GM12878 (cell line): ENCODE data around the gene GUCA2A. TPM values are rescaled to one million over a fixed set of nuclear protein-coding genes. Genes with fewer than 3 reads are reported as not detected.

Experiments
- CBFB ChIP-seq: IDR thresholded peaks from 2 replicates; pipeline ENCODE4 v1.6.1; 2016; ENCODE audit warnings: antibody characterized with exemption, low read depth
- DPF2 ChIP-seq: fragments of 450-650 bp; IDR thresholded peaks from 2 replicates; pipeline ENCODE4 v1.6.1; 2017; ENCODE audit warnings: mild to moderate bottlenecking
- GABPA ChIP-seq: IDR thresholded peaks from 2 replicates; pipeline ENCODE4 v1.6.1; 2014; ENCODE audit warnings: antibody characterized with exemption, low read depth, mild to moderate bottlenecking, inconsistent platforms
- MYC ChIP-seq: IDR thresholded peaks from 2 replicates; pipeline ENCODE4 v1.6.1; 2011; ENCODE audit warnings: mild to moderate bottlenecking, low read length, moderate library complexity, inconsistent platforms; ENCODE audit not compliant: insufficient read depth, insufficient replicate concordance, insufficient read length, severe bottlenecking
- NFIC ChIP-seq: IDR thresholded peaks from 2 replicates; pipeline ENCODE4 v1.6.1; 2012; ENCODE audit warnings: low read depth, mild to moderate bottlenecking, inconsistent platforms, low read length, moderate library complexity
- RCOR1 ChIP-seq: conservative IDR thresholded peaks from 2 replicates; pipeline ENCODE4 v1.6.1; 2012; ENCODE audit warnings: low read depth, low read length, improper control_type of control experiment
- STAT1 ChIP-seq: fragments of 450-650 bp; conservative IDR thresholded peaks from 2 replicates; pipeline ENCODE4 v1.6.1; 2014; ENCODE audit warnings: antibody characterized with exemption, mild to moderate bottlenecking
- polyA plus RNA-seq, 11 experiments: library from polyadenylated mRNA; depleted of rRNA in 4 of 11; unstranded in 6 of 11; stranded (reverse) in 5 of 11; fragments of >200 nt; fragmentation: Nextera tagmentation in 4 of 11; fragmentation: Illumina TruSeq in 1 of 11; extraction: Ambion mirVana in 4 of 11; extraction: Trizol in 1 of 11; gene quantifications; 1 replicate in 1 of 11; 2 replicates in 10 of 11; pipeline versions ENCODE4 v1.2.1 to v1.2.3, GENCODE V29; 2011 to 2016; ENCODE audit warnings: inconsistent platforms in 2 of 11, missing spikeins in 2 of 11, low read depth in 1 of 11
- total RNA-seq, 4 experiments: library from RNA; depleted of rRNA in 3 of 4; stranded (reverse); fragments of >200 nt in 3 of 4; fragmentation: Illumina TruSeq in 1 of 4; extraction: Trizol in 1 of 4; gene quantifications; 2 replicates each; pipeline versions ENCODE4 v1.2.1 to v1.2.3, GENCODE V29; 2013 to 2021
- TF ChIP-seq, protein P1 (sequence below): fragments of 450-650 bp; IDR thresholded peaks from 2 replicates; pipeline ENCODE4 v1.6.1; 2014; ENCODE audit warnings: mild to moderate bottlenecking
- TF ChIP-seq, protein P2 (sequence below): fragments of 450-650 bp; formaldehyde crosslinking; IDR thresholded peaks from 2 replicates; pipeline ENCODE4 v1.4.0; 2022; ENCODE audit warnings: mild to moderate bottlenecking, moderate library complexity
- TF ChIP-seq, protein P3 (sequence below): IDR thresholded peaks from 2 replicates; pipeline ENCODE4 v1.6.1; 2012; ENCODE audit warnings: improper control_type of control experiment, low read depth, low read length; ENCODE audit not compliant: insufficient replicate concordance

GUCA2A gene
- total and polyA plus RNA-seq, 10 of the 15 experiments (the other 5 are each of a cell fraction or from before 2014, with no cell fraction given) = not detected

DNA sequence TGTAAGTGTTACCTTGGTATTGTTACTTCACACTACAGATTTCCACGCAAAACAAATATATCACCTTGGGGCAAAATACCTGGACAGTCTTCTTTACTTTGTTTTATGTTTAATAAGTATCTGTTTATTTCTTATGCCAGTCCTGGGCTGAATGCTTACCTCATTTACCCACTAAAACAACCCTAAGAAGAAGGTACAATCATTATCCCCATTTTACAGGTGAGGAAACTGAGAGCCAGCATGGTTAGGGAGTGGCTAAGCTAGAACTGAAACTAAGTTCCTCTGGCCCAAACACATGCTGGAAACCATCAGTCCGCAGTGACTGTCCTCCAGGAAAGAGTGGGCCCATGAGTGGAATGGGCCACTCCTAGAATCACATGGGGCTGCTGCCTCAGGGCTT is 24.4 kb downstream of the GUCA2A start (continued):
- TF ChIP-seq MYC (no peak), RCOR1 (no peak), NFIC (no peak), DPF2 (no peak), STAT1 (no peak), GABPA (no peak), CBFB (no peak)
- TF ChIP-seq, protein P1, sequence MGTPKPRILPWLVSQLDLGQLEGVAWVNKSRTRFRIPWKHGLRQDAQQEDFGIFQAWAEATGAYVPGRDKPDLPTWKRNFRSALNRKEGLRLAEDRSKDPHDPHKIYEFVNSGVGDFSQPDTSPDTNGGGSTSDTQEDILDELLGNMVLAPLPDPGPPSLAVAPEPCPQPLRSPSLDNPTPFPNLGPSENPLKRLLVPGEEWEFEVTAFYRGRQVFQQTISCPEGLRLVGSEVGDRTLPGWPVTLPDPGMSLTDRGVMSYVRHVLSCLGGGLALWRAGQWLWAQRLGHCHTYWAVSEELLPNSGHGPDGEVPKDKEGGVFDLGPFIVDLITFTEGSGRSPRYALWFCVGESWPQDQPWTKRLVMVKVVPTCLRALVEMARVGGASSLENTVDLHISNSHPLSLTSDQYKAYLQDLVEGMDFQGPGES = no peak
- TF ChIP-seq, protein P2, sequence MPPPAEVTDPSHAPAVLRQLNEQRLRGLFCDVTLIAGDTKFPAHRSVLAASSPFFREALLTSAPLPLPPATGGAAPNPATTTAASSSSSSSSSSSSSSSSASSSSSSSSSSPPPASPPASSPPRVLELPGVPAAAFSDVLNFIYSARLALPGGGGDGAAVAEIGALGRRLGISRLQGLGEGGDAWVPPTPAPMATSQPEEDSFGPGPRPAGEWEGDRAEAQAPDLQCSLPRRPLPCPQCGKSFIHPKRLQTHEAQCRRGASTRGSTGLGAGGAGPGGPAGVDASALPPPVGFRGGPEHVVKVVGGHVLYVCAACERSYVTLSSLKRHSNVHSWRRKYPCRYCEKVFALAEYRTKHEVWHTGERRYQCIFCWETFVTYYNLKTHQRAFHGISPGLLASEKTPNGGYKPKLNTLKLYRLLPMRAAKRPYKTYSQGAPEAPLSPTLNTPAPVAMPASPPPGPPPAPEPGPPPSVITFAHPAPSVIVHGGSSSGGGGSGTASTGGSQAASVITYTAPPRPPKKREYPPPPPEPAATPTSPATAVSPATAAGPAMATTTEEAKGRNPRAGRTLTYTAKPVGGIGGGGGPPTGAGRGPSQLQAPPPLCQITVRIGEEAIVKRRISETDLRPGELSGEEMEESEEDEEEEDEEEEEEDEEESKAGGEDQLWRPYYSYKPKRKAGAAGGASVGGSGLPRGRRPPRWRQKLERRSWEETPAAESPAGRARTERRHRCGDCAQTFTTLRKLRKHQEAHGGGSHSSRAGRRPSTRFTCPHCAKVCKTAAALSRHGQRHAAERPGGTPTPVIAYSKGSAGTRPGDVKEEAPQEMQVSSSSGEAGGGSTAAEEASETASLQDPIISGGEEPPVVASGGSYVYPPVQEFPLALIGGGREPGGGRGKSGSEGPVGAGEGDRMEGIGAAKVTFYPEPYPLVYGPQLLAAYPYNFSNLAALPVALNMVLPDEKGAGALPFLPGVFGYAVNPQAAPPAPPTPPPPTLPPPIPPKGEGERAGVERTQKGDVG (CRISPR knock-in tag) = no peak
- TF ChIP-seq, protein P3, sequence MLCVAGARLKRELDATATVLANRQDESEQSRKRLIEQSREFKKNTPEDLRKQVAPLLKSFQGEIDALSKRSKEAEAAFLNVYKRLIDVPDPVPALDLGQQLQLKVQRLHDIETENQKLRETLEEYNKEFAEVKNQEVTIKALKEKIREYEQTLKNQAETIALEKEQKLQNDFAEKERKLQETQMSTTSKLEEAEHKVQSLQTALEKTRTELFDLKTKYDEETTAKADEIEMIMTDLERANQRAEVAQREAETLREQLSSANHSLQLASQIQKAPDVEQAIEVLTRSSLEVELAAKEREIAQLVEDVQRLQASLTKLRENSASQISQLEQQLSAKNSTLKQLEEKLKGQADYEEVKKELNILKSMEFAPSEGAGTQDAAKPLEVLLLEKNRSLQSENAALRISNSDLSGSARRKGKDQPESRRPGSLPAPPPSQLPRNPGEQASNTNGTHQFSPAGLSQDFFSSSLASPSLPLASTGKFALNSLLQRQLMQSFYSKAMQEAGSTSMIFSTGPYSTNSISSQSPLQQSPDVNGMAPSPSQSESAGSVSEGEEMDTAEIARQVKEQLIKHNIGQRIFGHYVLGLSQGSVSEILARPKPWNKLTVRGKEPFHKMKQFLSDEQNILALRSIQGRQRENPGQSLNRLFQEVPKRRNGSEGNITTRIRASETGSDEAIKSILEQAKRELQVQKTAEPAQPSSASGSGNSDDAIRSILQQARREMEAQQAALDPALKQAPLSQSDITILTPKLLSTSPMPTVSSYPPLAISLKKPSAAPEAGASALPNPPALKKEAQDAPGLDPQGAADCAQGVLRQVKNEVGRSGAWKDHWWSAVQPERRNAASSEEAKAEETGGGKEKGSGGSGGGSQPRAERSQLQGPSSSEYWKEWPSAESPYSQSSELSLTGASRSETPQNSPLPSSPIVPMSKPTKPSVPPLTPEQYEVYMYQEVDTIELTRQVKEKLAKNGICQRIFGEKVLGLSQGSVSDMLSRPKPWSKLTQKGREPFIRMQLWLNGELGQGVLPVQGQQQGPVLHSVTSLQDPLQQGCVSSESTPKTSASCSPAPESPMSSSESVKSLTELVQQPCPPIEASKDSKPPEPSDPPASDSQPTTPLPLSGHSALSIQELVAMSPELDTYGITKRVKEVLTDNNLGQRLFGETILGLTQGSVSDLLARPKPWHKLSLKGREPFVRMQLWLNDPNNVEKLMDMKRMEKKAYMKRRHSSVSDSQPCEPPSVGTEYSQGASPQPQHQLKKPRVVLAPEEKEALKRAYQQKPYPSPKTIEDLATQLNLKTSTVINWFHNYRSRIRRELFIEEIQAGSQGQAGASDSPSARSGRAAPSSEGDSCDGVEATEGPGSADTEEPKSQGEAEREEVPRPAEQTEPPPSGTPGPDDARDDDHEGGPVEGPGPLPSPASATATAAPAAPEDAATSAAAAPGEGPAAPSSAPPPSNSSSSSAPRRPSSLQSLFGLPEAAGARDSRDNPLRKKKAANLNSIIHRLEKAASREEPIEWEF = no peak
- TF ChIP-seq, all 136 proteins: peak for 0
